ENCODE measurements around the gene ZNF598. TPM values are rescaled to one million over a fixed set of nuclear protein-coding genes. Genes with fewer than 3 reads are reported as not detected.

Gene ZNF598
- total and polyA plus RNA-seq, 2 of the 13 experiments (the other 11 are each of a cell fraction or from before 2014, with no cell fraction given), result 13.5 to 14.2 TPM

DNA sequence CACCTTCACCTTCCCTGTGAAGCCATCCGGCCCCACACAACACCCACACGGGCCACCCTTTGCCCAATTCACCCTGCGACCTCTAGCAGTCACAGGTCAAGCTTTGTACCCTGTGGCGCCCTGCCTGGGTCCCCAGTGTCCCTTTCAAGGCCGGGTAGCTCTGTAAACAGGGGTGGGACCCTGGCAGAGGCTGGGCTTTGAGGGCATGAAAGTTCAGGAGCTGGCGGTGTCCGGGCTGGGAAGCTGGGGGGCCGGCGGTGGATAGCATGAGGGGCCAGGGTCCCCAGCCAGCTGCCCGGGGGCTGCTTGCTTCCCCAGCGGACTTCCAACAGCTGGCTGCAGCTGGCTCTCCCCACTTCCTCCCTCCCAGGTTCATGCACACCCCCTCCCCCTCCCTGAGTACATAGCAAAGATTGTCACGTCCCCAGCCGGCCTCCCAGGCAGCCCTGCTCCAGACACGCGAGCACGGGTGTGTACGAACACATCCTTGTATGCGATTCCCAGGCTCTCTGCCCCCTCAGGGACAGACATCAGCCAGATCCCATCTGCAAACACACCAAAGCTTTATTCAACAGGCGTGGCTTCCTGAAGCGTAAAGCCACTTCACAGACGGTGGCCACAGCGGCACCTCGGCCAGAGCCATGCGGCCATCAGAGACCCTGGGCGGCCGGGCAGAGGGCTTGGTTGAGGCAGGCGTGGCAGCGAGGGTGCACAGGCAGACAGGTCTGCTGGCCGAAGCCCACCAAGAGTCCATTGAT is 29.8 kb upstream of the ZNF598 start (continued):
- TF ChIP-seq, protein P1, sequence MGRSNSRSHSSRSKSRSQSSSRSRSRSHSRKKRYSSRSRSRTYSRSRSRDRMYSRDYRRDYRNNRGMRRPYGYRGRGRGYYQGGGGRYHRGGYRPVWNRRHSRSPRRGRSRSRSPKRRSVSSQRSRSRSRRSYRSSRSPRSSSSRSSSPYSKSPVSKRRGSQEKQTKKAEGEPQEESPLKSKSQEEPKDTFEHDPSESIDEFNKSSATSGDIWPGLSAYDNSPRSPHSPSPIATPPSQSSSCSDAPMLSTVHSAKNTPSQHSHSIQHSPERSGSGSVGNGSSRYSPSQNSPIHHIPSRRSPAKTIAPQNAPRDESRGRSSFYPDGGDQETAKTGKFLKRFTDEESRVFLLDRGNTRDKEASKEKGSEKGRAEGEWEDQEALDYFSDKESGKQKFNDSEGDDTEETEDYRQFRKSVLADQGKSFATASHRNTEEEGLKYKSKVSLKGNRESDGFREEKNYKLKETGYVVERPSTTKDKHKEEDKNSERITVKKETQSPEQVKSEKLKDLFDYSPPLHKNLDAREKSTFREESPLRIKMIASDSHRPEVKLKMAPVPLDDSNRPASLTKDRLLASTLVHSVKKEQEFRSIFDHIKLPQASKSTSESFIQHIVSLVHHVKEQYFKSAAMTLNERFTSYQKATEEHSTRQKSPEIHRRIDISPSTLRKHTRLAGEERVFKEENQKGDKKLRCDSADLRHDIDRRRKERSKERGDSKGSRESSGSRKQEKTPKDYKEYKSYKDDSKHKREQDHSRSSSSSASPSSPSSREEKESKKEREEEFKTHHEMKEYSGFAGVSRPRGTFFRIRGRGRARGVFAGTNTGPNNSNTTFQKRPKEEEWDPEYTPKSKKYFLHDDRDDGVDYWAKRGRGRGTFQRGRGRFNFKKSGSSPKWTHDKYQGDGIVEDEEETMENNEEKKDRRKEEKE (IDR thresholded peaks at IDR 0.05), result no peak
- TF ChIP-seq SMC3 (IDR thresholded peaks at IDR 0.05; ENCODE audit: low read length), result no peak
- no peak for TF ChIP-seq JUND (CRISPR knock-in tag; IDR thresholded peaks at IDR 0.05)
- no peak for TF ChIP-seq ZNF34 (CRISPR knock-in tag; IDR thresholded peaks at IDR 0.05; ENCODE audit: borderline replicate concordance)
- no peak; the same call in 1 of the 2 replicates for TF ChIP-seq KLF6 (CRISPR knock-in tag; IDR thresholded peaks at IDR 0.05)
- 0 out of 2 replicates have a peak, but pooled peaks have one; percentile 18 for TF ChIP-seq MEIS1 (CRISPR knock-in tag; IDR thresholded peaks at IDR 0.05; ENCODE audit: borderline replicate concordance)
- TF ChIP-seq CENPT (CRISPR knock-in tag; IDR thresholded peaks at IDR 0.05; ENCODE audit: low read depth), result no peak; the same call in 1 of the 2 replicates
- TF ChIP-seq NRL (CRISPR knock-in tag; IDR thresholded peaks at IDR 0.05; ENCODE audit: borderline replicate concordance), result no peak
- TF ChIP-seq, protein P2, sequence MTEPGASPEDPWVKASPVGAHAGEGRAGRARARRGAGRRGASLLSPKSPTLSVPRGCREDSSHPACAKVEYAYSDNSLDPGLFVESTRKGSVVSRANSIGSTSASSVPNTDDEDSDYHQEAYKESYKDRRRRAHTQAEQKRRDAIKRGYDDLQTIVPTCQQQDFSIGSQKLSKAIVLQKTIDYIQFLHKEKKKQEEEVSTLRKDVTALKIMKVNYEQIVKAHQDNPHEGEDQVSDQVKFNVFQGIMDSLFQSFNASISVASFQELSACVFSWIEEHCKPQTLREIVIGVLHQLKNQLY (CRISPR knock-in tag; IDR thresholded peaks at IDR 0.05), result 0 out of 2 replicates have a peak, but pooled peaks have one; percentile 45
- TF ChIP-seq ZNF256 (CRISPR knock-in tag; conservative IDR thresholded peaks at IDR 0.05), result no peak
- no peak for TF ChIP-seq ZNF569 (CRISPR knock-in tag; IDR thresholded peaks at IDR 0.05; ENCODE audit: borderline replicate concordance)
- TF ChIP-seq NPAS2 (CRISPR knock-in tag; IDR thresholded peaks at IDR 0.05; ENCODE audit: borderline replicate concordance), result no peak
- TF ChIP-seq RFXANK (CRISPR knock-in tag; IDR thresholded peaks at IDR 0.05), result no peak
- no peak for TF ChIP-seq ZNF432 (CRISPR knock-in tag; IDR thresholded peaks at IDR 0.05; ENCODE audit: borderline replicate concordance)
- TF ChIP-seq, protein P3, sequence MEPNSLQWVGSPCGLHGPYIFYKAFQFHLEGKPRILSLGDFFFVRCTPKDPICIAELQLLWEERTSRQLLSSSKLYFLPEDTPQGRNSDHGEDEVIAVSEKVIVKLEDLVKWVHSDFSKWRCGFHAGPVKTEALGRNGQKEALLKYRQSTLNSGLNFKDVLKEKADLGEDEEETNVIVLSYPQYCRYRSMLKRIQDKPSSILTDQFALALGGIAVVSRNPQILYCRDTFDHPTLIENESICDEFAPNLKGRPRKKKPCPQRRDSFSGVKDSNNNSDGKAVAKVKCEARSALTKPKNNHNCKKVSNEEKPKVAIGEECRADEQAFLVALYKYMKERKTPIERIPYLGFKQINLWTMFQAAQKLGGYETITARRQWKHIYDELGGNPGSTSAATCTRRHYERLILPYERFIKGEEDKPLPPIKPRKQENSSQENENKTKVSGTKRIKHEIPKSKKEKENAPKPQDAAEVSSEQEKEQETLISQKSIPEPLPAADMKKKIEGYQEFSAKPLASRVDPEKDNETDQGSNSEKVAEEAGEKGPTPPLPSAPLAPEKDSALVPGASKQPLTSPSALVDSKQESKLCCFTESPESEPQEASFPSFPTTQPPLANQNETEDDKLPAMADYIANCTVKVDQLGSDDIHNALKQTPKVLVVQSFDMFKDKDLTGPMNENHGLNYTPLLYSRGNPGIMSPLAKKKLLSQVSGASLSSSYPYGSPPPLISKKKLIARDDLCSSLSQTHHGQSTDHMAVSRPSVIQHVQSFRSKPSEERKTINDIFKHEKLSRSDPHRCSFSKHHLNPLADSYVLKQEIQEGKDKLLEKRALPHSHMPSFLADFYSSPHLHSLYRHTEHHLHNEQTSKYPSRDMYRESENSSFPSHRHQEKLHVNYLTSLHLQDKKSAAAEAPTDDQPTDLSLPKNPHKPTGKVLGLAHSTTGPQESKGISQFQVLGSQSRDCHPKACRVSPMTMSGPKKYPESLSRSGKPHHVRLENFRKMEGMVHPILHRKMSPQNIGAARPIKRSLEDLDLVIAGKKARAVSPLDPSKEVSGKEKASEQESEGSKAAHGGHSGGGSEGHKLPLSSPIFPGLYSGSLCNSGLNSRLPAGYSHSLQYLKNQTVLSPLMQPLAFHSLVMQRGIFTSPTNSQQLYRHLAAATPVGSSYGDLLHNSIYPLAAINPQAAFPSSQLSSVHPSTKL (CRISPR knock-in tag; IDR thresholded peaks at IDR 0.05), result peak; percentile 81
- no peak for TF ChIP-seq ZFP41 (CRISPR knock-in tag; IDR thresholded peaks at IDR 0.05; ENCODE audit: borderline replicate concordance)
- no peak for TF ChIP-seq NFATC3 (CRISPR knock-in tag; IDR thresholded peaks at IDR 0.05)
- TF ChIP-seq BRD4 (CRISPR knock-in tag; IDR thresholded peaks at IDR 0.05), result no peak; the same call in 1 of the 2 replicates
- no peak for TF ChIP-seq STAT5B (CRISPR knock-in tag; IDR thresholded peaks at IDR 0.05)
- no peak for TF ChIP-seq YY1 (IDR thresholded peaks at IDR 0.05; ENCODE audit: insufficient read depth, insufficient replicate concordance, low read depth, low read length)
- 0 out of 2 replicates have a peak, but pooled peaks have one; percentile 50 for TF ChIP-seq KLF11 (CRISPR knock-in tag; IDR thresholded peaks at IDR 0.05)
- no peak for TF ChIP-seq IKZF1 (IDR thresholded peaks at IDR 0.05)
- TF ChIP-seq KDM1A (CRISPR knock-in tag; IDR thresholded peaks at IDR 0.05), result peak; percentile 68
- TF ChIP-seq ZNF549 (CRISPR knock-in tag; IDR thresholded peaks at IDR 0.05), result no peak
- no peak for TF ChIP-seq ISX (CRISPR knock-in tag; conservative IDR thresholded peaks at IDR 0.05)
- TF ChIP-seq NFYB (CRISPR knock-in tag; IDR thresholded peaks at IDR 0.05), result no peak

All from HepG2 (cell line).